Heart right ventricle (tissue), 16 donors: ENCODE measurements around the gene R3HDM4. TPM values are rescaled to one million over a fixed set of nuclear protein-coding genes. Genes with fewer than 3 reads are reported as not detected.

Experiments used
- ATAC-seq, 8 donors: fragments of 200-7000 bp; cut with Tn5 transposase; one replicate each; pipeline ENCODE4 v1.9.1; 2020; ENCODE audit warnings: mild to moderate bottlenecking in 8 of 8, moderate library complexity in 8 of 8, moderate number of reproducible peaks in 1 of 8
- DNase-seq, 2 donors: peaks; one replicate each; pipeline ENCODE4 v3.0.0-alpha.2; 2020
- H3K27ac ChIP-seq, 10 donors: fragments of 200-600 bp; sonication (generic) in 2 of 10; one replicate each; pipeline versions ENCODE4 v1.5.0 to v1.8.0; 2020 to 2022; ENCODE audit warnings: mild to moderate bottlenecking in 3 of 10
- H3K27me3 ChIP-seq, 7 donors: fragments of 200-600 bp; one replicate each; pipeline ENCODE4 v1.8.0; 2021 to 2022; ENCODE audit warnings: mild to moderate bottlenecking in 2 of 7
- H3K36me3 ChIP-seq, 9 donors: fragments of 200-600 bp; sonication (generic) in 1 of 9; one replicate each; pipeline versions ENCODE4 v1.5.0 to v1.8.0; 2020 to 2022; ENCODE audit warnings: mild to moderate bottlenecking in 2 of 9
- H3K4me1 ChIP-seq, 9 donors: fragments of 200-600 bp; sonication (generic) in 1 of 9; one replicate each; pipeline versions ENCODE4 v1.5.0 to v1.8.0; 2020 to 2022; ENCODE audit warnings: mild to moderate bottlenecking in 4 of 9
- H3K4me3 ChIP-seq, 10 donors: fragments of 200-600 bp; sonication (generic) in 2 of 10; one replicate each; pipeline versions ENCODE4 v1.5.0 to v1.8.0; 2020 to 2022; ENCODE audit warnings: mild to moderate bottlenecking in 7 of 10, moderate library complexity in 2 of 10
- H3K9me3 ChIP-seq, 11 donors: fragments of 200-600 bp in 10 of 11; sonication (generic) in 2 of 11; one replicate each; pipeline versions ENCODE4 v1.5.0 to v1.8.0; 2013 to 2022; ENCODE audit warnings: mild to moderate bottlenecking in 2 of 11, control low read depth in 1 of 11, moderate library complexity in 1 of 11
- whole genome bisulfite sequencing, 2 donors: extraction: QIAGEN DNeasy Blood & Tissue Kit; methylation state at CpG; one replicate each; pipeline ENCODE4 v1.1.7; 2013; ENCODE audit warnings: inconsistent platforms in 1 of 2; 5-methylcytosine and 5-hydroxymethylcytosine counted together
- intact Hi-C, 10 donors: fragments of 100-400 bp; cut with DNase I; formaldehyde crosslinking; loops; one replicate each; pipeline versions ENCODE4 v1.11.1 to v1.14.2; 2022
- polyA plus RNA-seq, 2 donors: library from polyadenylated mRNA; stranded (reverse); fragments of 200-250 nt; gene quantifications; one replicate each; pipeline ENCODE4 v1.2.3, GENCODE V29; 2013
- total RNA-seq, 10 donors: library from RNA; stranded (reverse); fragmentation: NEBNext Ultra II Directional in 3 of 10; extraction: Animal tissue kit (Norgen Biotek cat#: 25700) in 3 of 10; gene quantifications; one replicate each; pipeline versions ENCODE4 v1.2.1 to v1.2.4, GENCODE V29; 2021 to 2023
- TF ChIP-seq, protein P1 (sequence below), 9 donors: fragments of 200-600 bp; sonication (generic) in 2 of 9; IDR thresholded peaks; one replicate each; pipeline versions ENCODE4 v1.5.0 to v1.8.0; 2021 to 2022; ENCODE audit warnings: antibody characterized with exemption in 9 of 9, mild to moderate bottlenecking in 5 of 9, moderate library complexity in 1 of 9
- donor health status: Arrhythmogenic right ventricular cardiomyopathy.
- donor health status: ischemic (EF 13 %, LVEDD 7.1; RV severe dilation, severe dysfunction).
- donor health status: healthy with polysubstance abuse.
- donor health status: DM: no; HTN: yes; CAD: no.
- donor health status: DM: no; HTN: no; CAD: no.
- donor health status: ischemic (EF 25% LVEDD 6.9; RV normal size, moderate dysfunction).
- donor health status: ischemic (EF 25% LVEDD 5.7; RV mildly dilated, moderate dysfunction).
- donor health status: healthy.
- donor health status: DM: yes; HTN: yes; CAD: no.
- donor health status: Ischemic cardiomyopathy.
- donor health status: ischemic (EF 35%, LVEDD 5.7; RV mildly dilated, moderate dysfunction).
- donor health status: nonischemic (EF 11% LVEDD 7.7; RV severe dilation, severe dysfunction).
- donor health status: DM: yes; HTN: yes; CAD: no.
- donor health status: PGD.
- donor health status: ischemic (EF 29% LVEDD 5.4; RV normal size, mild dysfunction).
- donor health status: nonischemic (EF 23%, LVEDD 6.1; RV moderate dilation, normal function).

Gene R3HDM4
- total and polyA plus RNA-seq, 12 donors: 16.3 to 49.8 (median 20.8) TPM

DNA sequence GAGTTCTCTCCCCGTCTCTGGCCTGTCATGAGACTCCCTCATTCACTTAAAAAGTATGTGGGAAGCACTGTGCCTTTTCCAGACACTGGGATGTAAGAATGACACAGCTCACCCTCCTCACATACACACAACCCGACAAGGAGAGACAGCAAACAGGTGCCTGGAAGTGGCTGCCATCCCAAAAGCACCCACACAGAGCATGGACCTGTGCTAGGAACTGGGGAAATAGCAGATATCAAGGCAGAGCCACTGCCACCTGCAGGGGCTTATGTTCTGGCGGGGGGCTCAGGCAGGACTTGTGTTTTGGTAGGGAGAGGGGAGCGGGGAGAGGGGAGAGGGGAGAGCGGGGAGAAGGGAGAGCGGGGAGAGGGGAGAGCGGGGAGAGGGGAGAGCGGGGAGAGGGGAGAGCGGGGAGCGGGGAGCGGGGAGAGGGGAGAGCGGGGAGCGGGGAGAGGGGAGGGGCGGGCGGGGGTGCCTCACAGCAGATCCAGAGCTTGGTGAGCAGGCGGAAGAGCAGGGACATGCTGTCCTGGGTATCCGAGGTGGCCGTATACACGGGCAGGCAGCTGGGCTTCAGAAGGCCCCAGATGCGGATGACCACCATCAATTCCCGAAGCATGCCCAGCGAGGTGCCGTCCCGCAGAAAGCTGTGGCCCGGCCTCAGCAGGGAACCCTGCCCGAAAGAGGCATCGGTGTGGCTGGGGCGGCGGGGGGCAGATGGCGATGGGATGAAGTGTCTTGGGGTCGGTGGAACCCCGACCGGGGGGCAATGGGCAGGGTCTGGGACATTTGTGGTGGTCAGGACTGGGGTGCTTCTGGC, 41.4 kb downstream of the R3HDM4 start:
- peaks cover 0 to 79% (median 24%) of the 10 kb centered on the region in 9 donors for H3K36me3 ChIP-seq
- ATAC-seq (peak in 1 of 8 donors; percentile 33), DNase-seq (no peak)
- no peaks in the 10 kb centered on the region for H3K27me3 ChIP-seq
- H3K27ac ChIP-seq: peak overlapping the region in 3 of 10 donors; percentile 49 to 71 (median 52)
- H3K4me1 ChIP-seq: peaks cover 0 to 40% (median 8%) of the 10 kb centered on the region in 9 donors
- no peaks in the 10 kb centered on the region for H3K9me3 ChIP-seq
- H3K4me3 ChIP-seq: peak overlapping the region in 1 of 10 donors; percentile 18
- WGBS, 2 donors: 89 to 90% methylated on average over 21 to 25 of the region's 33 CpGs
- intact Hi-C loops: loop anchor here in 1 of 10 donors (5.0 kb wide), 1 partner anchor 36 kb away; no protein-coding TSS in a partner anchor
- TF ChIP-seq, protein P1, sequence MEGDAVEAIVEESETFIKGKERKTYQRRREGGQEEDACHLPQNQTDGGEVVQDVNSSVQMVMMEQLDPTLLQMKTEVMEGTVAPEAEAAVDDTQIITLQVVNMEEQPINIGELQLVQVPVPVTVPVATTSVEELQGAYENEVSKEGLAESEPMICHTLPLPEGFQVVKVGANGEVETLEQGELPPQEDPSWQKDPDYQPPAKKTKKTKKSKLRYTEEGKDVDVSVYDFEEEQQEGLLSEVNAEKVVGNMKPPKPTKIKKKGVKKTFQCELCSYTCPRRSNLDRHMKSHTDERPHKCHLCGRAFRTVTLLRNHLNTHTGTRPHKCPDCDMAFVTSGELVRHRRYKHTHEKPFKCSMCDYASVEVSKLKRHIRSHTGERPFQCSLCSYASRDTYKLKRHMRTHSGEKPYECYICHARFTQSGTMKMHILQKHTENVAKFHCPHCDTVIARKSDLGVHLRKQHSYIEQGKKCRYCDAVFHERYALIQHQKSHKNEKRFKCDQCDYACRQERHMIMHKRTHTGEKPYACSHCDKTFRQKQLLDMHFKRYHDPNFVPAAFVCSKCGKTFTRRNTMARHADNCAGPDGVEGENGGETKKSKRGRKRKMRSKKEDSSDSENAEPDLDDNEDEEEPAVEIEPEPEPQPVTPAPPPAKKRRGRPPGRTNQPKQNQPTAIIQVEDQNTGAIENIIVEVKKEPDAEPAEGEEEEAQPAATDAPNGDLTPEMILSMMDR (IDR thresholded peaks at IDR 0.05): no peak

DNA sequence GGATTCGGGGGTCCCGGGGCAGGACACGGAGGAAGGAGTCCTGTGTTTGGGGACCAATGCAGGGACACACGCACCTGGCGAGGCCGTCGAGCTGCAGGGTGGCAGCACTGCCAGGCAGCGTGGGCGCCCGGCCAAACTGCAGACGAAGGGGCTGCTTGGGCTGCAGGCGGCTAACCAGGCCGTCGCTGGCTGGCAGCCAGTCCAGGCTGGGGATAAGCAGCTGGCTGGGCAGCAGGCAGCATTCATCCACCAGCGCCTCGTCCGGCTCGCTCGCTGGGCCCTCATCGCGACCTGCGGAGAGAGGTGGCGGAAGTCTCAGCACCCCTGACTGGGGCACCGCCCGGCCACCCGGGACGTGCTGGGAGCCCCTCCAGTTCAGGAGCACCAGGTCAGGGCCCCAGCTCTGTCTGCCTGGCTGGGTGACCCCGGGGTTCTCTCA, 42.0 kb downstream of the R3HDM4 start:
- H3K36me3 ChIP-seq: peaks cover 0 to 73% (median 20%) of the 10 kb centered on the region in 9 donors
- 44 to 70% methylated on average over 28 of the region's 28 CpGs for WGBS, 2 donors
- H3K27ac ChIP-seq: peak overlapping the region in 2 of 10 donors; percentile 36 to 49
- no peaks in the 10 kb centered on the region for H3K9me3 ChIP-seq
- H3K27me3 ChIP-seq: no peaks in the 10 kb centered on the region
- peaks cover 0 to 40% (median 8%) of the 10 kb centered on the region in 9 donors for H3K4me1 ChIP-seq
- intact Hi-C loops: loop anchor here in 1 of 10 donors (5.0 kb wide), 1 partner anchor 36 kb away; no protein-coding TSS in a partner anchor
- TF ChIP-seq, protein P1 (IDR thresholded peaks at IDR 0.05): no peak
- H3K4me3 ChIP-seq: no peak overlapping the region
- ATAC-seq (peak in 7 of 8 donors; percentile 21 to 67 (median 34)), DNase-seq (peak; percentile 72 to 81)

DNA sequence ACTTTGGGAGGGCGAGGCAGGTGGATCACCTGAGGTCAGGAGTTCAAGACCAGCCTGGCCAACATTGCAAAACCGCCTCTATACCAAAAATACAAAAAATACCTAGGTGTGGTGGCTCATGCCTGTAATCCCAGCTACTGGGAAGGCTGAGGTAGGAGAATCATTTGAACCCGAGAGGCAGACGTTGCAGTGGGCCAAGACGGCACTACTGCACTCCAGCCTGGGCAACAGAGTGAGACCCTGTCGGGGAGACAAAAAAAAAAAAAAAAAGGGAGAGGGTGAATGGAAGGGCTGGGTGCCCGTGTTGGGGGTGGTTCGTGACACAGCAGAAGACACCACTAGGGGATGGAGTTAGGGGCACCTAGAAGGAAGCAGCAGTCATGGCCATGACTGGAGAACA, 42.7 kb downstream of the R3HDM4 start:
- peaks cover 0 to 66% (median 15%) of the 10 kb centered on the region in 9 donors for H3K36me3 ChIP-seq
- no peaks in the 10 kb centered on the region for H3K27me3 ChIP-seq
- no peak overlapping the region for H3K4me3 ChIP-seq
- H3K4me1 ChIP-seq: peaks cover 0 to 40% (median 8%) of the 10 kb centered on the region in 9 donors
- ATAC-seq: no peak
- intact Hi-C loops: loop anchor here in 1 of 10 donors (5.0 kb wide), 1 partner anchor 37 kb away; no protein-coding TSS in a partner anchor
- DNase-seq: no peak
- H3K9me3 ChIP-seq: no peaks in the 10 kb centered on the region
- H3K27ac ChIP-seq: peak overlapping the region in 2 of 10 donors; percentile 54 to 81
- TF ChIP-seq, protein P1 (IDR thresholded peaks at IDR 0.05): no peak
- 90 to 95% methylated on average over 8 of the region's 8 CpGs for WGBS, 2 donors
